GM21390 (cell line): ENCODE data around the gene NOD1.
A peak's percentile ranks its signal among the peaks of the same experiment; 100 is the strongest.
"Not testable (repeated sequence)": the region's sequence is repeated elsewhere in the genome, so short reads cannot be mapped to it uniquely, and the experiment has no call there.

Experiments used
- ATAC-seq: cut with Tn5 transposase; IDR thresholded peaks from one replicate; pipeline ENCODE4 v1.9.1; 2021; ENCODE audit not compliant: unreplicated experiment

Gene NOD1

DNA sequence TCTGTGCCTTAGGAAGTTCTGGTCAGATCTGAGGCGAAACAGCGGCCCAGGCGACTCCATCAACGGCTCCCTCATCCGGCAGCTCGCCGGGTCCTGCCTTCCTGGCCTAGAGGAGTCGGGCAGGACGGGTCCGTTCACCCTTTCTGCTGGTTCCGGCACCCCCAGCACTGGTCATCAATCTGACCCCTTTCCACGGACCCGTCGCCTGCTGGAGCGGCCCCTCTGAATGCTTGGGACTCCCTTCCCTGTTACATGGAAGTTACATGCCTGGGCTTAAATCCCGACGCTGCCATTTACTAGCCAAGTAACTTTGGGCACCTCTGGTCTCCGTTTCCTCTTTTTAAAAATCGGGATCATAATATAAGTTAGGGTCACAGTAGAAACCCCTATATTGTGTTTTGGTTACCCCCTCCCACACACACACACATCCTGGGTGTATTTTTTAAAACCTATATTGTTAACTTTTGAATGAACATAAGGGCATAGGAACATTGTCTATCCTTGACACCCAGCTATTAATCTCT lies 26.7 kb upstream of the NOD1 start:
- ATAC-seq = no peak

GRCh38 chr7:30504301-30505173 lies 26.0 kb upstream of the NOD1 start, which contains the start of gene GGCT:
GGCT (minus strand) TSS chr7:30504829; CDS start chr7:30504709, 120 bp downstream.
- peak; percentile 98 for ATAC-seq

DNA sequence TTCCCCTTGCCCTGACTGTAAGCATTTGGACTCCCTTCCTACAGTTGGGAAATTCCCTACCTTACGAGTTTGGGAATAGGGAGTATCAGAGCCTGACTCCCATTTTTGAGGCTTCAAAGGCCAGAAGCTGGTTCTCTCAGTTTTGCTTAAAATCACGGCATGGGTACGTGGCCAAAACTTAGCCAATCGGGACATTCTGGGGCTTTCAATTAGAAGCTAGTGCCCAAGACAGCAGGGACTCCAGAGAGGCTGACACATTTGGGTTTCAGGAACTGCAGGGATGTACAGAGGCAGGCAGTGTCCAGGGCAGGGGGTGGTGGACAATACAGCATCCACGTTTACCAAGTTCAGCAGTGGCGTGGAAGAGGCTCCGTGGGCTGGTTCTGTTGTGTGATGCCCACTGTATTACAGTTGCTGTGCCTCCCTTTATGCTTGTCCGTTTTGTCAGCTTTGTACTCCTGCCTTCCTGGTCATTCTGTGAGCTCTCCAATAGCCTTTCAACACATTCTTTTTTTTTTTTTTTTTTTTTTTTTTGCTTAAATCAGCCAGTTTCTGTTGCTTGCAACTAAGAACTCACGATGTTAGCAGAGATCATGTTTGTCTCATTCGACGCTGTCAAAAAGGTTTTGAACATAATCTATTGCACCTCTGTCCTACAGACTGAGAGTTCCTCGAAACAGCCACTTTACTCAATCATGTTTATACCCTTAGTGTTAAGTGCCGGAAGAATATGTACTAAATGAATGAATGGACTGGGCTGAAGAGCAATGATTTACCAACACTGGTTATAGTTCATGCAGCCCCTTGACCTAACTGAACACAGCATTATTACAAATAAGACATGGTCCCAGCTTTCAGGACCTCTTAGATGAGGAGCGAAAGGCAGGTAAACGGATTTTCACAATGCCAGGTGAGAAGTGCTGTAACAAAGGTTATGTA lies 25.0 kb upstream of the NOD1 start:
- no peak for ATAC-seq

GRCh38 chr7:30502470-30503251 lies 24.1 kb upstream of the NOD1 start:
- no peak for ATAC-seq

- ATAC-seq = no peak
Measured at GRCh38 chr7:30501264-30501663, 22.7 kb upstream of the NOD1 start.

GRCh38 chr7:30493228-30493627 lies 14.6 kb upstream of the NOD1 start:
- ATAC-seq = no peak

DNA sequence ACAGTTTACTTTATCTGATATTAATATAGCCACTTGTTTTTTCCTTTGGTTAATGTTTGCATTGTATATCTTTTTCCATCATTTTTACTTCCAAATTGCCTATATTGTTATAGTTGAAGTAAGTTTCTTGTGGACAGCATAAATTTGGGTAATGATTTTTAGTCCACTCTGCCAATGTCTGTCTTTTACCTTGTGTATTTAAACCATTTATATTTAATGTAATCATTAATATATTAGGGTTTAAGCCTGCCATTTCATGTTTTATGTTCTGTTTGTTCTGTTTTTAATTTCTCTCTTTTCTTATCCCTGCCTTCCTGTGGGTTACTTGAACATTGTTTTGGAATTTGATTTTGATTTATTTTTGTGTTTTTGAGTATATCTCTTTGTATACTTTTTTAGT lies 12.8 kb upstream of the NOD1 start:
- ATAC-seq = no peak

DNA sequence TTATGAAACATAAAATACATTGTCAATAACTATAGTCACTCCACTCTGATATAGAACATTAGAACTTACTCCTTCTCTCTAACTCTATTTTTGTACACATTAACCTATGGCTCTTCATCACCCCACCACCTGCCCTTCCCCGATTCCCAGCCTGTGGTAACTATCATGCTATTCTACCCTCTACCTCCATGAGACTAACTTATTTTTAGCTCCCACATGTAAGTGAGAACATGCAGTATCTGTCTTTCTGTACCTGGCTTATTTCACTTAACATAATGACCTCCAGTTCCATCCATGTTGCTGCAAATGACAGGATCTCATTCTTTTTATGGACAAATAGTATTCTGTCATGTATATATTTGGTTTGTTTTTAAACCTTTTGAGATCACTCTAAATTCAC lies 8.8 kb upstream of the NOD1 start:
- no peak for ATAC-seq

- ATAC-seq = no peak
Measured at GRCh38 chr7:30485667-30486066, 7.1 kb upstream of the NOD1 start.

DNA sequence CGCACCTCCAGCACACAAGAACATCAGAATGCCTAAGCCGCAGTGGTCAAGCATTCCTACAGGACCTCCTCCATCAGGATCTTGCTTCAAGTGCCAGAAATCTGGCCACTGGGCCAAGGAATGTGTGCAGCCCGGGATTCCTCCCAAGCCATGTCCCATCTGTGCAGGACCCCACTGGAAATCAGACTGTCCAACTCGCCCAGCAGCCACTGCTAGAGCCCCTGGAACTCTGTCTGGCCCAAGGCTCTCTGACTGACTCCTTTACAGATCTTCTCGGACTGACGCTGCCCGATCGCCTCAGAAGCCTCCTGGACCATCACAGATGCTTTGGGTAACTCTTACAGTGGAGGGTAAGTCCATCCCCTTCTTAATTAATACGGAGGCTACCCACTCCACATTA lies 2.8 kb upstream of the NOD1 start:
- ATAC-seq = not testable (repeated sequence)

- no peak for ATAC-seq
Measured at GRCh38 chr7:30479202-30480120, 877 bp upstream of the NOD1 start.

- no peak for ATAC-seq
Measured at GRCh38 chr7:30476459-30477145, 2.0 kb downstream of the NOD1 start.

GRCh38 chr7:30475580-30475979 lies 3.0 kb downstream of the NOD1 start:
- no peak for ATAC-seq

DNA sequence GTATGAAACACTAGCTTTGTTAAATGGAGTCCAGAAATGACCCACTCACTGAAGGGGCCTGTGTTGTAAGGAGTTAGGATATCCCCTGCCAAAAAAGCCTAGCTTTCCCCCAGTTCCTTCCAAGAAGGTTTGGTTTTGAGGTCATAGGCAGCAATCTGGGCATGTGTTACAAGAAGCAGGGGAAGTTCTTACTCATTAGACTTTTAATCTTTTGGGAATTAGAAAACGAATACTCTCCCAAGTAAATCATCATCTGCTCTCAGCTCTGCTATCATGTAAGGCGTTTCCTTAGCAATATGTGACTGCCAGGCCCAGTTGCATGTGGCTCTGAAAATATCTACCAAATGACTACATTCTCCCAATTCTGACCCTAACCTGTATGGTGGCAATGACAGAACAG lies 3.7 kb downstream of the NOD1 start:
- ATAC-seq = no peak

GRCh38 chr7:30474485-30474884 lies 4.1 kb downstream of the NOD1 start:
- ATAC-seq = no peak

DNA sequence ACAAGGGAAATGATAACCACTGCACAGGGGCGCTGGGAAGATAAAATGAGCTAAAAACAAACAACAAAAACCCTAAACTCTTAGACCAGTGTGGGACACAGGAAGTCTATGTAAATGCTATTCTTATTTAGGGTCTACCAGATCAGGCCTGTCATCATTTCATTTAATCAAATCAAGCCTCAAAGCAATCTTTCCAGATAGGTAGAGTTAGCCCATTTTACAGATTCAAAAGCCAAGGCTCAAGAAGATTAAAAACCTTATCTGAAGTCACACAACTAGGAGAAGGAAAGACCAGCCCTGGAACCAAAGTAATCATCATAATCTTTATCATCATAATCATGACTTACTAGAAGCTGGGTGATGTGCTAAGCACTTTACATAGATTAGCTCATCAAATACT lies 4.7 kb downstream of the NOD1 start:
- no peak for ATAC-seq

GRCh38 chr7:30472784-30473775 lies 5.5 kb downstream of the NOD1 start:
- no peak for ATAC-seq
